ENCODE measurements around the gene AOPEP.

AOPEP gene

DNA sequence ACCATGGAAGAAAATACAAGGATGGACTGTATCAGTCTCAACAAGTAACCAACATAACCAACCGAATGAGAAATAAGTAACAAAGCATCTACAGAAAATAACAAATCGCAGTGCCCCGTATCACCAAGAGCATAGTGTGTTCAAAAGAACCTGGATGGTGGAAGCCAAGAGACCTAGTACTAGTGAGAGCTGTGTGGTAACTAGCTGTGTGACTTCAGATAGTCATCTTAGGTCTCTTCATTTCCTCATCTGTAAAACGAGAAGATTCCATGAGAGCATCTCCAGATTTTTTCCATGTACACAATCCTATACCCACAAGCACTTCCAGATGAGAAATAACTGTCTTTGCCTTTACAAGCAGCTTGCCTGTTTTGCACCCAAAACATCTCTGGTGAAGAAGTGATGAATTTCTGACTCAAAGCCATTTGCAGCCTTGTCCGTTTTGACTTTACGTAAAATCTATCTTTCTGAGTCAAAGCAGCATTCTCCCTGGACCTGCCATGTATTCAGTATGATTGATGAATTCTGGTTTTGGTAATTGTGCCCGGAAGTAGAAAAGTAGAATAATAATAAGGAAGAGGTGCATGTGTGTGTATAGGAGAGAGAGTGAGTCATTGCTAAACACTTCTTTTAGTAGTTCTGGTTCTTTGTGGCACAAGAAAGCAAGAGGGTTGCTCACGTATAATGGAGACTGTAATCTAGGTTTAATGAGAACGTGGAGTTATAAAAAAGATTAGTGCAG is 41.0 kb downstream of the AOPEP start:
- FAIRE-seq = no peak

DNA sequence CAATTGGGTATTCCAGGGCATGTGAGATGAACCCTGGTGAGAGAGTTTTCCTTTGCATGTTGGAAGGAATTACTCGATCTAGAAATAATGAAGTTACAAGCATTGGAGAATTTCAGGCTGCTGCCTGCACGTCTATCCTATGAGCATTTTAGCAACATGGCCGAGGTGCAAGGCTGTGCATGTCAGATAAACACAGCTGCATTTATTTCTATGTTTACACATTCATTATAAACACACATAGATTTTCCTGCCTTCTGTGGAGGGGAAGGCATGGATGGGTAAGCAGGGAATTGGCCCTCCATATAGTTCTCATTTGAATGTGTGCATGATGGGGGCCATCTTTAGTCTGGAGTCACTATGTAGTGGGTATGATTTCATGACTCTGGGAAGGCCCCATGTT is 42.3 kb downstream of the AOPEP start:
- FAIRE-seq = no peak

GRCh38 chr9:94770334-94770733 is 43.8 kb downstream of the AOPEP start:
- FAIRE-seq = no peak

GRCh38 chr9:94771096-94771495 is 44.6 kb downstream of the AOPEP start:
- no peak for FAIRE-seq

DNA sequence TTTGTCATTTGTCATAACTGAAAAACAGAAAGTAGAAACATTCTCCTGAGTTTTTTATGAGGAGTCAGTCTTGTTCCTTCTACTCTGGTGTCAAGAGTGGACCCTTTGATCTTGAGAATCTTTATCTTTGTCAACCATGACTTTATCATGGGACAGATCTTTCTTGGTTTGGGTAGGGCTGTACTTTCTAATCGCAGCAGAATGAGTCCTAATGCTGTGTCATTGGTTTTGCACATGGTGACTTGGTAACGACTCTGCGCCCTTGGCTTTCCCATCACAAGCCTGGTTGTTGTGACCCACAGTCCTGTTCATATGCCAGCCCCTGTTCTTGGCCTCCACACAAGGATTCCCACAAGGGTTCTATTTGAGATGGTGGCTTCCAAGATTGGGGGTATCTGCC is 45.6 kb downstream of the AOPEP start:
- no peak for FAIRE-seq

DNA sequence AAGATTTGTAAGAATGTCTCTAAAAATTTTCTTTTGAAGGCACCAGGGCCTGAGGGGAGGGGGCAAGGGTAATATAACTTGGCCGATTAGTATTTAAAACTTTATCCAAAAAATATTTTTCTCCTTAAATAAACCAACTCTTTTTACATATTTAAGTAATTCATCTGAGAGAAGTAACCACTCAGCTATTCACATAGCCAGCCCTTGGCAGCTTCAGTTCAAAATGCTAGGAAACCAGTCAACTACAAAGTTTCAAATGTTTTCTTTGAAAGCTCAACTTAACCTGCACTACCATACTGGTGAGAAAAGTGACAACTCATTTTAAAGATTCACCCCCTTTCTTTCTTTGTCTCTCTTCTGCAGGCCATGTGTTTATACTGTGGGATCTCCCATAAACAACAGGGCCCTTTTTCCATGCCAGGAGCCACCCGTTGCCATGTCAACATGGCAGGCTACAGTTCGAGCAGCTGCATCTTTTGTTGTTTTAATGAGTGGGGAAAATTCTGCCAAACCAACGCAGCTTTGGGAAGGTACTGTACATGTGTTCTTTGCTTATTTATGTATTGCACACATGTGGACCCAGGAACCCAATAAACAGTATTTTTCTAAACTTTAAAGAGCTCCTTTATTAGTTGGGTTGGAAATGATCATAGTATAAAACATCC is 46.3 kb downstream of the AOPEP start:
- no peak for FAIRE-seq

GRCh38 chr9:94773655-94774054 is 47.2 kb downstream of the AOPEP start:
- no peak for FAIRE-seq

- FAIRE-seq = no peak
These were observed 51.5 kb downstream of the AOPEP start for GRCh38 chr9:94778013-94778412.

GRCh38 chr9:94779031-94779430 is 52.5 kb downstream of the AOPEP start:
- FAIRE-seq = no peak

GRCh38 chr9:94779693-94780290 is 53.3 kb downstream of the AOPEP start:
- FAIRE-seq = no peak

DNA sequence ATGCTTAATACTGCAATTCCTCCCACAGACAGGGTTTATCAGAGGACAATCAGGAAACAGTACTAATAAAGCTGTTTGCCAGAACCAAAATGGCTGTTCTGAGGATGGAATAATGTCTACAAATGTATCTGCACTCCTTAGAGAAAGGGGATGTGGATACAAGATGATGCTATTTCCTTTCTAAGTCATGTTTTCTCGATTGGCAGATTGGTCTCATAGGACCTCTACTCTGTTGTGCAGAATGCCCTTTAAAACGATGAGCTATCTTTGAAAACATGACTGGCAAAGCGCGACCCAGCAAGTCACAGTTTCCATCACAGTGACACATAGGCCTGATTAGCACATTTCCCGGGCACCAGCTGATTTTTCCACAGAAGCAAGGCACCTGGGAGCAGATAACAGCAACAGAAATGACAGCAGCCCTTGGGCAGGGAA is 54.0 kb downstream of the AOPEP start:
- no peak for FAIRE-seq

DNA sequence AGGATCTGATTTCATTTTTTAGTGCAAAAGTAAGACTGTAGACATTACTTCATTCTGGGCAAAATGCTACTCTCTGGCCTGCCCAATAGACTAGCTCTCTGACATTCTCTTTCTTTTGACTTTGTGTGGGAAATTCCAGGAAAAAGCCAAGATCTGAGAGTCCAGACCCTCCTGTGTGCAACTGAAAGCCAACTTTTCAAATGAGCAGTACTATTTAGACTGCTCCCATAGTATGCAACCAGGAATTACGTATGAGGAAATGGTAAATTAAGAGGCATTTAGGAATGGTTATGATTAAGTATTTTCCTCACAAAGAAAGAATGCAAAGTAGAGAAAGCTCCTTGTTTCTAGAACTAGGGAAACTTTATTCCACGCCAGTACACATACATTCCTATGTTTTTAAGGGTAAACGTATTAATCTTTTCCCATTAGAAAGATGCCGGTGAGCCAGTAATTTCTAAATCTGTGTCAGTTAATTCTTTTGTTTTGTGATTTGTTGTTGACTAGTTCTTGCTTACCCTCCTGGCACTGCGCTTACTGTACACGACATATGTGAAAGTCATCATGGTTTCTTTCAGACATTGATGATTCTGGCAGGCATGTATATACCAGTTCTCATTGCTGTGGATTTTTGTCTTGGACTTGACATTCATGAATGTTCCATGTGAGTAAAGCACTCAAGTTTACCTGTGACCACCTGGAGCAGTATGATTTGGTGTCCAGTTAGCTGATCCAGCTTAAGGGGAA is 56.0 kb downstream of the AOPEP start:
- FAIRE-seq = no peak

DNA sequence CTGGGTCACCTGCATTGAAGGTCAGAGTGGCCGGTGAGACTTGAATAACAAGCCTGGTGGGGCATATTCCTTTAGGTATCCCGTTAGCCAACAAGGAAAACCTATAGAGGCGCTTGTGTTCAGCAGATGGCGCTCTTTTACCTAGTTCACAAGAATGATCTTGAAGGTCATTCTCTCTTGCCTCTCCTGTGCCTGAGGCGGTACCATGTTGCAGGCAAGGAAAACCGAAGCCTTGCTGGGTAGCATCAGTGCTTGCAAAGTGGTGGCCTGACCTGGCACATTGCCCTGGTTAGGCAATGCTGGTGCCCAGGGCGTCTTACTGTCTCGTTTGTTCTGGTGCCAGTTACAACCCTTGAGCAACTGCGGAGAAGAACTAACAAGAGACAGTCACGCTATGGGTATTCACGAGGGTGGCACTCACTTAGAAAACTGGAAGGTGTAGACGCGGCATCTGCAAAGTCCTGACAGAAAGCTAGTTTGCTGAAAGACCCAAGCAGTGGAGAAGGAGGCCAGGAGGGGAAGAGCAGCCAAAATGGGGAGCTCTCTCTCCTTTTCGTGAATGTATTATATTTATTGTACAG is 56.7 kb downstream of the AOPEP start:
- peak; percentile 44 for FAIRE-seq

GRCh38 chr9:94783928-94784327 is 57.4 kb downstream of the AOPEP start:
- FAIRE-seq = no peak

DNA sequence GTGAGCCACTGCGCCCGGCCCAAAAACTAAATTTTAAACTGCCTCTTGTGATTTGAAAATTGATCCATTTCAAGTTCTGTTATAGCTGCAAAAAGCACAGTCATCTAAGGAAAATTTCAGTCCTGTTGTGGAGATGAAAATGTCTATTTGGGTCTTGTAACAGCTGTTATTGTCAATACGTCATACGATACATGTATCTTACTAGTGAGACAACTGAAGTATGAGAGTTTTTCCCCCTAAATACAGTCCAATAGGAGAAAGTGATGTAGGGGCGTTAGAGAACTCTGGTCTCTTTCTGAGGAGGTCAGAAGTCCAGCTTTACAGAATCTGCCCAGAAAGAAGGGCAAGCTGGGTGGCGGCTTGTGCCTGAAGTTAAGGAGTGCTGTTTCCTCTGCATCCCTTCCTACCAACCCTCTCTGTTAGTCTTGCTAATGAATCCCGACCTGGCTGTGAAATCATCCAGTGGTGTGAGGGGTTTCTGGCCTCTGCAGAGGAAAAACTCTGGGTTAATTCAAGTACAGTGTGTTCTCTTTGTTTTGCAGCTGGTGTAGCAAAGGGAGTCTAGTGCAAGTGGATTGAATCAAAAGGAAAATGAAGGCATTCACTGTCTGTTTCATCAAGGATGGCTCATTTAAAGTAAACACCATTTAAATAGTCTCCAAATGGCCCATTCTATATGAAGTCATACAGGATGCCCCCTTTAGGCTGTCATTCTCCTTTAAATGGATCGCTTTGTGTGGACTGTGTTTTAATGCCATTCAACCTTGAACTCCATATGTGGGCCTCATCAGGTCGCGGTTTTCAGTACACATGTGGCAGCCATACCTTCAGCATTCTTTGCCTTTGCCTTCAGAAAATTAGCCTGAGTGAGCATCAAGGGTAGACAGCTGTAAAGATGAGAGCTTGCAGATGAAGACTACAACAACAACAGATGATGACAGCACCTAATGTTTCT is 59.0 kb downstream of the AOPEP start:
- no peak for FAIRE-seq

- FAIRE-seq = no peak
These were observed 60.1 kb downstream of the AOPEP start for GRCh38 chr9:94786586-94786985.

DNA sequence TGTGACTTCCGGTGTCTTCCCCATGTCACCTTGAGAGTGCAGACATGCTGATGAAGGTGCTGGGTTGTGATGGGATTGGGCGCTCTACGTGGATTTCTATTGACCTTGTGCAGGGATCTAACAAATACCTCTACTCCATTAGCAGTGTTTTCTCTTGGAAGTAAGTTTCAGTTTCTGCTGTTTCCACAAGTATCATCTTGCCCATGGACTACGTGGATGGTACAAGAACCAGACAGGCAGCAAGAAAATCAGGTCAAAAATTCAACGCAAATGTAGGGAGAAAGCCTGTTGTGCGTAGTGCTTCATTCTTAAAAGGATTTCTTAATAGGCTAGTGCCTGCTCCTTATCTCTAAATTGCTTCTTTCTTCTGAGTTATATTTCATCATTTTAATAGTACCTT is 60.8 kb downstream of the AOPEP start:
- no peak for FAIRE-seq

GRCh38 chr9:94788570-94789105 is 62.1 kb downstream of the AOPEP start:
- no peak for FAIRE-seq

- no peak for FAIRE-seq
These were observed 64.9 kb downstream of the AOPEP start for GRCh38 chr9:94791435-94791834.

- FAIRE-seq = no peak
These were observed 66.0 kb downstream of the AOPEP start for GRCh38 chr9:94792511-94792910.

- FAIRE-seq = no peak
These were observed 68.1 kb downstream of the AOPEP start for GRCh38 chr9:94794476-94795167.

Data from G401.6 (cell line).